ENCODE measurements around the gene TMEM131. TPM values are rescaled to one million over a fixed set of nuclear protein-coding genes. Genes with fewer than 3 reads are reported as not detected.

TMEM131 gene
- total and polyA plus RNA-seq, 7 experiments from 2014 or later: 10.6 to 46.4 (median 40.5) TPM

GRCh38 chr2:97992836-97993825, 2.6 kb downstream of the TMEM131 start:
- H3K27ac Mint-ChIP-seq: peak overlapping the region in 3 of 9 donors; percentile 33 to 68 (median 62)
- peaks cover 31 to 66% (median 62%) of the 10 kb centered on the region in 7 donors for H3K4me1 Mint-ChIP-seq

GRCh38 chr2:97991081-97991856, 4.5 kb downstream of the TMEM131 start:
- Histone ChIP-seq H3K27ac (ENCODE audit: low read depth, low read length) (no peak overlapping the region), H3K27me3 (ENCODE audit: control insufficient read depth in 2 of 2, insufficient read depth in 2 of 2, low read length in 2 of 2) (no peaks in the 10 kb centered on the region), H3K9me3 (ENCODE audit: control insufficient read depth in 2 of 3, low read length in 3 of 3) (no peaks in the 10 kb centered on the region), H3K4me3 (ENCODE audit: low read length) (no peak overlapping the region), H3K36me3 (ENCODE audit: control insufficient read depth in 2 of 3, insufficient read depth in 3 of 3, low read length in 3 of 3) (peaks cover 0 to 5% (median 0%) of the 10 kb centered on the region in 3 experiments), H3K4me1 (ENCODE audit: control insufficient read depth in 2 of 2, insufficient read depth in 2 of 2, low read length in 2 of 2) (peaks cover 14 to 17% of the 10 kb centered on the region in 2 donors)
- Mint-ChIP-seq H3K9me3 (peaks cover 0 to 15% (median 3%) of the 10 kb centered on the region in 11 donors), H3K27ac (peak overlapping the region in 1 of 9 donors; percentile 32), H3K4me1 (peaks cover 35 to 82% (median 77%) of the 10 kb centered on the region in 7 donors), H3K27me3 (no peaks in the 10 kb centered on the region), H3K36me3 (peaks cover 8 to 20% (median 16%) of the 10 kb centered on the region in 5 donors), H3K4me3 (peak overlapping the region in 4 of 10 donors; percentile 1 to 60 (median 25))
- ChIA-PET POLR2A (no interaction called here), CTCF (no interaction called here)
- intact Hi-C loops (cut with micrococcal nuclease): loop anchor here (5.0 to 10.0 kb wide), 3 partner anchors 39 to 1496 kb away; partner anchors contain the start of gene CNNM4 (in 1 of the 2)
- ATAC-seq: no peak
- no peak for DNase-seq

More at GRCh38 chr2:97992836-97993825, 2.6 kb downstream of the TMEM131 start:
- Histone ChIP-seq H3K4me3 (ENCODE audit: low read length) (no peak overlapping the region), H3K9me3 (ENCODE audit: control insufficient read depth in 2 of 3, low read length in 3 of 3) (no peaks in the 10 kb centered on the region), H3K4me1 (ENCODE audit: control insufficient read depth in 2 of 2, insufficient read depth in 2 of 2, low read length in 2 of 2) (peaks cover 14 to 17% of the 10 kb centered on the region in 2 donors), H3K27ac (ENCODE audit: low read depth, low read length) (no peak overlapping the region), H3K27me3 (ENCODE audit: control insufficient read depth in 2 of 2, insufficient read depth in 2 of 2, low read length in 2 of 2) (no peaks in the 10 kb centered on the region), H3K36me3 (ENCODE audit: control insufficient read depth in 2 of 3, insufficient read depth in 3 of 3, low read length in 3 of 3) (peaks cover 0 to 5% (median 0%) of the 10 kb centered on the region in 3 experiments)
- ChIA-PET POLR2A (no interaction called here), CTCF (no interaction called here)
- intact Hi-C loops (cut with micrococcal nuclease): loop anchor here (5.0 to 10.0 kb wide), 3 partner anchors 41 to 1494 kb away; partner anchors contain the start of gene CNNM4 (in 1 of the 2)
- H3K27me3 Mint-ChIP-seq: peaks cover 0 to 2% (median 0%) of the 10 kb centered on the region in 5 donors
- H3K9me3 Mint-ChIP-seq: peaks cover 0 to 10% (median 3%) of the 10 kb centered on the region in 11 donors
- no peak for DNase-seq
- ATAC-seq: no peak
- peak overlapping the region; percentile 12 to 97 (median 92) for H3K4me3 Mint-ChIP-seq
- H3K36me3 Mint-ChIP-seq: peaks cover 7 to 9% (median 7%) of the 10 kb centered on the region in 5 donors

- H3K9me3 Mint-ChIP-seq: peaks cover 0 to 15% (median 3%) of the 10 kb centered on the region in 11 donors
- H3K27me3 ChIP-seq (ENCODE audit: control insufficient read depth in 2 of 2, insufficient read depth in 2 of 2, low read length in 2 of 2): no peaks in the 10 kb centered on the region
- no peak overlapping the region for H3K27ac ChIP-seq (ENCODE audit: low read depth, low read length)
- intact Hi-C loops (cut with micrococcal nuclease): no loop called here
- ATAC-seq: no peak
- DNase-seq: no peak
- H3K4me3 Mint-ChIP-seq: peak overlapping the region in 3 of 10 donors; percentile 3 to 27 (median 11)
- H3K27me3 Mint-ChIP-seq: no peaks in the 10 kb centered on the region
- no peaks in the 10 kb centered on the region for H3K36me3 ChIP-seq (ENCODE audit: control insufficient read depth in 2 of 3, insufficient read depth in 3 of 3, low read length in 3 of 3)
- peaks cover 2 to 6% of the 10 kb centered on the region in 2 donors for H3K4me1 ChIP-seq (ENCODE audit: control insufficient read depth in 2 of 2, insufficient read depth in 2 of 2, low read length in 2 of 2)
- peaks cover 9 to 29% (median 22%) of the 10 kb centered on the region in 5 donors for H3K36me3 Mint-ChIP-seq
- H3K4me3 ChIP-seq (ENCODE audit: low read length): no peak overlapping the region
- H3K9me3 ChIP-seq (ENCODE audit: control insufficient read depth in 2 of 3, low read length in 3 of 3): no peaks in the 10 kb centered on the region
- CTCF ChIA-PET: no interaction called here
- H3K27ac Mint-ChIP-seq: no peak overlapping the region
- peaks cover 22 to 88% (median 74%) of the 10 kb centered on the region in 7 donors for H3K4me1 Mint-ChIP-seq
- POLR2A ChIA-PET: no interaction called here
Observed at GRCh38 chr2:97988722-97989121, 7.0 kb downstream of the TMEM131 start.

GRCh38 chr2:97985998-97986397, 9.8 kb downstream of the TMEM131 start:
- Mint-ChIP-seq H3K27me3 (no peaks in the 10 kb centered on the region), H3K4me3 (peak overlapping the region in 1 of 10 donors; percentile 30), H3K36me3 (peaks cover 11 to 49% (median 39%) of the 10 kb centered on the region in 5 donors), H3K4me1 (peaks cover 7 to 87% (median 63%) of the 10 kb centered on the region in 7 donors), H3K27ac (no peak overlapping the region), H3K9me3 (peaks cover 0 to 15% (median 3%) of the 10 kb centered on the region in 11 donors)
- H3K9me3 ChIP-seq (ENCODE audit: control insufficient read depth in 2 of 3, low read length in 3 of 3): no peaks in the 10 kb centered on the region
- H3K27me3 ChIP-seq (ENCODE audit: control insufficient read depth in 2 of 2, insufficient read depth in 2 of 2, low read length in 2 of 2): no peaks in the 10 kb centered on the region
- POLR2A ChIA-PET: no interaction called here
- intact Hi-C loops (cut with micrococcal nuclease): no loop called here
- no peak overlapping the region for H3K4me3 ChIP-seq (ENCODE audit: low read length)
- no peaks in the 10 kb centered on the region for H3K36me3 ChIP-seq (ENCODE audit: control insufficient read depth in 2 of 3, insufficient read depth in 3 of 3, low read length in 3 of 3)
- H3K4me1 ChIP-seq (ENCODE audit: control insufficient read depth in 2 of 2, insufficient read depth in 2 of 2, low read length in 2 of 2): no peaks in the 10 kb centered on the region
- no peak overlapping the region for H3K27ac ChIP-seq (ENCODE audit: low read depth, low read length)
- ATAC-seq (no peak), DNase-seq (no peak)
- CTCF ChIA-PET: no interaction called here

GRCh38 chr2:97983698-97984097, 12.1 kb downstream of the TMEM131 start:
- Mint-ChIP-seq H3K9me3 (peaks cover 0 to 25% (median 9%) of the 10 kb centered on the region in 11 donors), H3K27ac (no peak overlapping the region), H3K4me1 (peaks cover 7 to 78% (median 52%) of the 10 kb centered on the region in 7 donors), H3K27me3 (no peaks in the 10 kb centered on the region), H3K4me3 (no peak overlapping the region), H3K36me3 (peaks cover 10 to 67% (median 51%) of the 10 kb centered on the region in 5 donors)
- no peak for DNase-seq
- Histone ChIP-seq H3K9me3 (ENCODE audit: control insufficient read depth in 2 of 3, low read length in 3 of 3) (peaks cover 0 to 10% (median 0%) of the 10 kb centered on the region in 3 experiments), H3K36me3 (ENCODE audit: control insufficient read depth in 2 of 3, insufficient read depth in 3 of 3, low read length in 3 of 3) (peaks cover 0 to 6% (median 0%) of the 10 kb centered on the region in 3 experiments), H3K27ac (ENCODE audit: low read depth, low read length) (no peak overlapping the region), H3K4me3 (ENCODE audit: low read length) (no peak overlapping the region), H3K27me3 (ENCODE audit: control insufficient read depth in 2 of 2, insufficient read depth in 2 of 2, low read length in 2 of 2) (no peaks in the 10 kb centered on the region), H3K4me1 (ENCODE audit: control insufficient read depth in 2 of 2, insufficient read depth in 2 of 2, low read length in 2 of 2) (no peaks in the 10 kb centered on the region)
- CTCF ChIA-PET: no interaction called here
- intact Hi-C loops (cut with micrococcal nuclease): no loop called here
- POLR2A ChIA-PET: no interaction called here
- no peak for ATAC-seq

- Mint-ChIP-seq H3K4me3 (no peak overlapping the region), H3K9me3 (peaks cover 0 to 25% (median 12%) of the 10 kb centered on the region in 11 donors), H3K4me1 (peaks cover 7 to 78% (median 48%) of the 10 kb centered on the region in 7 donors), H3K36me3 (peaks cover 5 to 64% (median 49%) of the 10 kb centered on the region in 5 donors), H3K27ac (no peak overlapping the region), H3K27me3 (no peaks in the 10 kb centered on the region)
- Histone ChIP-seq H3K27ac (ENCODE audit: low read depth, low read length) (no peak overlapping the region), H3K9me3 (ENCODE audit: control insufficient read depth in 2 of 3, low read length in 3 of 3) (peaks cover 0 to 12% (median 0%) of the 10 kb centered on the region in 3 experiments), H3K4me3 (ENCODE audit: low read length) (no peak overlapping the region), H3K27me3 (ENCODE audit: control insufficient read depth in 2 of 2, insufficient read depth in 2 of 2, low read length in 2 of 2) (no peaks in the 10 kb centered on the region), H3K36me3 (ENCODE audit: control insufficient read depth in 2 of 3, insufficient read depth in 3 of 3, low read length in 3 of 3) (peaks cover 0 to 6% (median 0%) of the 10 kb centered on the region in 3 experiments), H3K4me1 (ENCODE audit: control insufficient read depth in 2 of 2, insufficient read depth in 2 of 2, low read length in 2 of 2) (no peaks in the 10 kb centered on the region)
- ATAC-seq (no peak), DNase-seq (no peak)
- intact Hi-C loops (cut with micrococcal nuclease): no loop called here
- ChIA-PET POLR2A (no interaction called here), CTCF (no interaction called here)
Observed at GRCh38 chr2:97983134-97983533, 12.6 kb downstream of the TMEM131 start.

Measured in naive thymus-derived CD4-positive, alpha-beta T cell (primary cell).